Activated T-cell treated with anti-CD3 and anti-CD28 coated beads, Interleukin-2, amount 50 U/mL, for 1 hour (primary cell): Measurements from ENCODE around the gene LRRN2.

Experiments used
- DNase-seq: peaks from one replicate; pipeline ENCODE4 v3.0.0-alpha.2; 2020

Gene LRRN2

GRCh38 chr1:204624631-204625216 lies 60.8 kb downstream of the LRRN2 start:
- no peak for DNase-seq

- DNase-seq, result no peak
Observed at GRCh38 chr1:204623894-204624361, 61.6 kb downstream of the LRRN2 start.

GRCh38 chr1:204623365-204623893 lies 62.1 kb downstream of the LRRN2 start:
- no peak for DNase-seq

- no peak for DNase-seq
Observed at GRCh38 chr1:204621996-204622395, 63.5 kb downstream of the LRRN2 start.

GRCh38 chr1:204621396-204621795 lies 64.1 kb downstream of the LRRN2 start:
- DNase-seq, result no peak

GRCh38 chr1:204619721-204620120 lies 65.8 kb downstream of the LRRN2 start:
- no peak for DNase-seq

- DNase-seq, result no peak
Observed at GRCh38 chr1:204618148-204618760, 67.3 kb downstream of the LRRN2 start.

GRCh38 chr1:204617256-204618147 lies 68.0 kb downstream of the LRRN2 start:
- no peak for DNase-seq

GRCh38 chr1:204616641-204617040 lies 68.9 kb downstream of the LRRN2 start:
- DNase-seq, result no peak

- no peak for DNase-seq
Observed at GRCh38 chr1:204615881-204616280, 69.7 kb downstream of the LRRN2 start.

GRCh38 chr1:204613636-204614035 lies 71.9 kb downstream of the LRRN2 start:
- no peak for DNase-seq

- no peak for DNase-seq
Observed at GRCh38 chr1:204612326-204612725, 73.2 kb downstream of the LRRN2 start.

GRCh38 chr1:204611036-204611435 lies 74.5 kb downstream of the LRRN2 start:
- no peak for DNase-seq

GRCh38 chr1:204607910-204608309 lies 77.6 kb downstream of the LRRN2 start:
- DNase-seq, result no peak

- DNase-seq, result no peak
Observed at GRCh38 chr1:204605791-204606190, 79.7 kb downstream of the LRRN2 start.

GRCh38 chr1:204602871-204603542 lies 82.5 kb downstream of the LRRN2 start:
- DNase-seq, result no peak

GRCh38 chr1:204602111-204602579 lies 83.4 kb downstream of the LRRN2 start:
- no peak for DNase-seq

GRCh38 chr1:204600968-204601367 lies 84.6 kb downstream of the LRRN2 start:
- no peak for DNase-seq

- DNase-seq, result no peak
Observed at GRCh38 chr1:204600203-204600602, 85.3 kb downstream of the LRRN2 start.

GRCh38 chr1:204599596-204599995 lies 85.9 kb downstream of the LRRN2 start:
- DNase-seq, result no peak

GRCh38 chr1:204599098-204599497 lies 86.4 kb downstream of the LRRN2 start:
- DNase-seq, result no peak

- DNase-seq, result no peak
Observed at GRCh38 chr1:204598319-204598969, 87.1 kb downstream of the LRRN2 start.
